WTC11 (cell line): ENCODE measurements around the gene DNAH17. TPM values are rescaled to one million over a fixed set of nuclear protein-coding genes. Genes with fewer than 3 reads are reported as not detected.

Source experiments
- ATAC-seq: fragments of 200-7000 bp; cut with Tn5 transposase; 2 replicates; pipeline ENCODE4 v1.10.0; 2021; ENCODE audit warnings: mild to moderate bottlenecking, moderate library complexity
- CTCF ChIA-PET: fragments of 300-600 bp; sonication (Branson Sonifier 250); formaldehyde crosslinking; loops from one replicate; lab custom pipeline; 2021; ENCODE audit warnings: antibody characterized with exemption; lab: Charles Lee
- POLR2A ChIA-PET: fragments of 350-600 bp; sonication (Branson Sonifier 250); formaldehyde crosslinking; loops from one replicate; lab custom pipeline; 2021; ENCODE audit warnings: antibody characterized with exemption; lab: Charles Lee
- DNase-seq: peaks from one replicate; pipeline ENCODE4 v3.0.0; 2021; ENCODE audit warnings: low spot score
- H3K27ac Mint-ChIP-seq: 2 replicates; pipeline ENCODE4 v1.8.0; 2021; ENCODE audit warnings: mixed read lengths
- H3K27me3 Mint-ChIP-seq: 2 replicates; pipeline ENCODE4 v1.8.0; 2021; ENCODE audit warnings: low read depth, mild to moderate bottlenecking, moderate library complexity, mixed read lengths
- H3K36me3 Mint-ChIP-seq: 2 replicates; pipeline ENCODE4 v1.8.0; 2021; ENCODE audit warnings: mixed read lengths
- H3K4me1 Mint-ChIP-seq: 2 replicates; pipeline ENCODE4 v1.8.0; 2022; ENCODE audit warnings: mixed read lengths
- H3K4me3 Mint-ChIP-seq: 2 replicates; pipeline ENCODE4 v1.8.0; 2021; ENCODE audit warnings: mild to moderate bottlenecking, moderate library complexity, mixed read lengths
- H3K9me3 Mint-ChIP-seq: 2 replicates; pipeline ENCODE4 v1.8.0; 2021; ENCODE audit warnings: mixed read lengths
- CREB1 ChIP-seq: sonication (generic); formaldehyde crosslinking; IDR thresholded peaks from 2 replicates; pipeline ENCODE4 v1.8.0; 2023; ENCODE audit warnings: mild to moderate bottlenecking, missing genetic modification reagents
- CTCF ChIP-seq: fragments of 200-600 bp; IDR thresholded peaks from 2 replicates; pipeline ENCODE4 v1.8.0; 2022; ENCODE audit warnings: antibody characterized with exemption
- GABPB1 ChIP-seq: sonication (generic); formaldehyde crosslinking; IDR thresholded peaks from 2 replicates; pipeline ENCODE4 v1.8.1; 2023; ENCODE audit warnings: mild to moderate bottlenecking, missing genetic modification reagents
- JAZF1 ChIP-seq: fragments of 250-450 bp; sonication (Bioruptor Pico); IDR thresholded peaks from 2 replicates; pipeline ENCODE4 v1.9.0; 2021; ENCODE audit warnings: moderate library complexity, mild to moderate bottlenecking, inconsistent platforms
- JUN ChIP-seq: sonication (generic); formaldehyde crosslinking; IDR thresholded peaks from 2 replicates; pipeline ENCODE4 v1.8.0; 2023; ENCODE audit warnings: mild to moderate bottlenecking, missing genetic modification reagents
- KAT7 ChIP-seq: sonication (generic); formaldehyde crosslinking; IDR thresholded peaks from 2 replicates; pipeline ENCODE4 v1.8.1; 2023; ENCODE audit warnings: missing genetic modification reagents, mild to moderate bottlenecking, borderline replicate concordance
- MLX ChIP-seq: sonication (generic); formaldehyde crosslinking; IDR thresholded peaks from 2 replicates; pipeline ENCODE4 v1.8.1; 2023; ENCODE audit warnings: mild to moderate bottlenecking, missing genetic modification reagents, moderate library complexity
- NFATC4 ChIP-seq: fragments of 250-450 bp; sonication (Bioruptor Pico); IDR thresholded peaks from 2 replicates; pipeline ENCODE4 v1.9.0; 2021; ENCODE audit warnings: mild to moderate bottlenecking
- NR1H2 ChIP-seq: sonication (generic); formaldehyde crosslinking; IDR thresholded peaks from 2 replicates; pipeline ENCODE4 v1.9.0; 2021; ENCODE audit warnings: mild to moderate bottlenecking, moderate library complexity, missing genetic modification reagents
- OVOL2 ChIP-seq: fragments of 250-450 bp; sonication (Bioruptor Pico); IDR thresholded peaks from 2 replicates; pipeline ENCODE4 v1.9.0; 2021; ENCODE audit warnings: mild to moderate bottlenecking, borderline replicate concordance
- PRDM15 ChIP-seq: sonication (generic); formaldehyde crosslinking; IDR thresholded peaks from 2 replicates; pipeline ENCODE4 v1.8.0; 2022; ENCODE audit warnings: missing genetic modification reagents
- PREB ChIP-seq: sonication (generic); formaldehyde crosslinking; IDR thresholded peaks from 2 replicates; pipeline ENCODE4 v1.8.1; 2022; ENCODE audit warnings: mild to moderate bottlenecking, missing genetic modification reagents, moderate library complexity, borderline replicate concordance
- PRRX2 ChIP-seq: fragments of 250-450 bp; sonication (Bioruptor Pico); IDR thresholded peaks from 2 replicates; pipeline ENCODE4 v1.8.0; 2021; ENCODE audit warnings: mild to moderate bottlenecking
- RORB ChIP-seq: fragments of 250-450 bp; sonication (Bioruptor Pico); IDR thresholded peaks from 2 replicates; pipeline ENCODE4 v1.9.0; 2021; ENCODE audit warnings: mild to moderate bottlenecking
- SMAD3 ChIP-seq: sonication (generic); formaldehyde crosslinking; IDR thresholded peaks from 2 replicates; pipeline ENCODE4 v1.8.0; 2022; ENCODE audit warnings: missing genetic modification reagents, mild to moderate bottlenecking, borderline replicate concordance
- TEAD4 ChIP-seq: sonication (generic); formaldehyde crosslinking; IDR thresholded peaks from 2 replicates; pipeline ENCODE4 v1.8.0; 2022; ENCODE audit warnings: mild to moderate bottlenecking, missing genetic modification reagents
- ZNF219 ChIP-seq: sonication (generic); formaldehyde crosslinking; IDR thresholded peaks from 2 replicates; pipeline ENCODE4 v1.8.0; 2023; ENCODE audit warnings: missing genetic modification reagents, mild to moderate bottlenecking, borderline replicate concordance
- ZNF317 ChIP-seq: sonication (generic); formaldehyde crosslinking; IDR thresholded peaks from 2 replicates; pipeline ENCODE4 v1.8.1; 2023; ENCODE audit warnings: low read depth, mild to moderate bottlenecking, moderate library complexity, missing genetic modification reagents, borderline replicate concordance
- ZNF671 ChIP-seq: fragments of 250-450 bp; sonication (Bioruptor Pico); IDR thresholded peaks from 2 replicates; pipeline ENCODE4 v1.8.0; 2021; ENCODE audit warnings: mild to moderate bottlenecking
- ZSCAN18 ChIP-seq: fragments of 250-450 bp; sonication (Bioruptor Pico); IDR thresholded peaks from 2 replicates; pipeline ENCODE4 v2.1.2; 2022; ENCODE audit warnings: mild to moderate bottlenecking, moderate library complexity
- total RNA-seq: library from RNA; stranded (reverse); gene quantifications from 3 replicates; pipeline ENCODE4 v1.2.3, GENCODE V29; 2021
- TF ChIP-seq, protein P1 (sequence below): sonication (generic); formaldehyde crosslinking; IDR thresholded peaks from 2 replicates; pipeline ENCODE4 v1.8.0; 2022; ENCODE audit warnings: mild to moderate bottlenecking, missing genetic modification reagents
- TF ChIP-seq, protein P2 (sequence below): fragments of 250-450 bp; sonication (Bioruptor Pico); IDR thresholded peaks from 2 replicates; pipeline ENCODE4 v1.9.0; 2021; ENCODE audit warnings: mild to moderate bottlenecking
- TF ChIP-seq, protein P3 (sequence below): sonication (generic); formaldehyde crosslinking; IDR thresholded peaks from 2 replicates; pipeline ENCODE4 v1.8.1; 2023; ENCODE audit warnings: mild to moderate bottlenecking, missing genetic modification reagents

The DNAH17 gene
- total RNA-seq, 1 experiment from 2014 or later = 0.87 TPM

DNA sequence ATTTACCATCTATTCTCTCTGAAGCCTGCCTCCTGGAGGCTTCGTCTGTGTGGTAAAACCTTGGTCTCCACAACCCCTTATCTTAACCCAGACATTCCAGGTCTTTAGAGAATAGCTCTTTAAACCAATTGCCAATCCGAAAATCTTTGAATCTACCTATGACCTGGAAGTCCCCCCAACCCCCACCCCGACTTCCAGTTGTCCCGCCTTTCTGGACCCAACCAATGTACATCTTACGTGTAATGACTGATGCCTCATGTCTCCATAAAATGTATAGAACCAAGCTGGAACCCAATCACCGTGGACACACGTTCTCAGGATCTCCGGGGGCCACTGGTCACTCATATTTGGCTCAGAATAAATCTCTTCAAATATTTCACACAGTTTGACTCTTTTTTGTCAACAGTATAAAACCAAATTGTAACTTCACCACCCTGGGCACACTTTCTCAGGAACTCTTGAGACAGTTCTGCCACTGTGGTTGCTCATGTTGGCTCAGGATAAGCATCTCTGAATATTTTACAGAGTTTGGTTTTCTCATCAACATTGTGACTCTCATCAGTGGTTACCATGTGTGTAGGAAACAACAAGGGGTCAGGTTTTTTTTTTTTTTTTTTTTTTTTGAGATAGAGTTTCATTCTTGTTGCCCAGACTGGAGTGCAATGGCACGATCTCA lies 18.1 kb upstream of the DNAH17 start (continued):
- no peak for TF ChIP-seq CTCF
- TF ChIP-seq ZSCAN18 (CRISPR knock-in tag) = no peak
- TF ChIP-seq, protein P1, sequence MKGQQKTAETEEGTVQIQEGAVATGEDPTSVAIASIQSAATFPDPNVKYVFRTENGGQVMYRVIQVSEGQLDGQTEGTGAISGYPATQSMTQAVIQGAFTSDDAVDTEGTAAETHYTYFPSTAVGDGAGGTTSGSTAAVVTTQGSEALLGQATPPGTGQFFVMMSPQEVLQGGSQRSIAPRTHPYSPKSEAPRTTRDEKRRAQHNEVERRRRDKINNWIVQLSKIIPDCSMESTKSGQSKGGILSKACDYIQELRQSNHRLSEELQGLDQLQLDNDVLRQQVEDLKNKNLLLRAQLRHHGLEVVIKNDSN (CRISPR knock-in tag) = no peak
- TF ChIP-seq JUN (CRISPR knock-in tag) = no peak
- TF ChIP-seq, protein P2, sequence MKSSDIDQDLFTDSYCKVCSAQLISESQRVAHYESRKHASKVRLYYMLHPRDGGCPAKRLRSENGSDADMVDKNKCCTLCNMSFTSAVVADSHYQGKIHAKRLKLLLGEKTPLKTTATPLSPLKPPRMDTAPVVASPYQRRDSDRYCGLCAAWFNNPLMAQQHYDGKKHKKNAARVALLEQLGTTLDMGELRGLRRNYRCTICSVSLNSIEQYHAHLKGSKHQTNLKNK (CRISPR knock-in tag) = no peak
- TF ChIP-seq NFATC4 (CRISPR knock-in tag) = no peak
- TF ChIP-seq PRRX2 = no peak
- no peak for TF ChIP-seq ZNF671
- TF ChIP-seq GABPB1 (CRISPR knock-in tag) = no peak
- TF ChIP-seq KAT7 (CRISPR knock-in tag) = no peak
- TF ChIP-seq, all 79 proteins: peak for 0

GRCh38 chr17:78592991-78593329 lies 15.8 kb upstream of the DNAH17 start:
- no peak for TF ChIP-seq TEAD4 (CRISPR knock-in tag)
- Mint-ChIP-seq H3K4me1 (peaks cover 31% of the 10 kb centered on the region), H3K27ac (no peak overlapping the region), H3K27me3 (no peaks in the 10 kb centered on the region), H3K36me3 (no peaks in the 10 kb centered on the region), H3K9me3 (no peaks in the 10 kb centered on the region), H3K4me3 (no peak overlapping the region)
- ATAC-seq (no peak), DNase-seq (no peak)
- POLR2A ChIA-PET = no interaction called here
- CTCF ChIA-PET = interaction anchor here (0.9 kb wide), 1 partner anchor 273 kb away, joined by 3 read pairs; no protein-coding TSS in a partner anchor

DNA sequence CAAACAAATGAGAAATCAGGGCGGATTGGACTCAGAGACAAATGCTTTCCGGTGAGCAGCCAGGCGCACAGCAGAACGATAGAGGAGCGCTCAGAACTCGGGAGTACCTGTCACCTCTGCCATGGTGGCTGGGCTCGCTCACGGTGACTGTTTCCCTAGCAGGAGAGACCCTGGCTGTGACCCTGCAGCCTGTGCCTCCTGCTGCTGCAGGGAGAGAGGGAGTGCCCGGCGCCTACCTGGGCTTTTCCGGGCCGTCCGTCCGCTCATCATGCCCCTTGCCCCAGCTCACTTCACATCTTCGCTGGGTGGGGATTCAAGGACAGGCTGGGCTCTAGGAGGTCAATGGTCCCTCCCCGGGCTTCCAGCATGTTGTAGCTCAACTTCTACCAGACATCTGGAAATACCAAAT lies 14.1 kb upstream of the DNAH17 start:
- DNase-seq = no peak
- ATAC-seq = no peak
- POLR2A ChIA-PET = no interaction called here
- CTCF ChIA-PET = no interaction called here
- H3K27ac Mint-ChIP-seq = no peak overlapping the region
- no peaks in the 10 kb centered on the region for H3K27me3 Mint-ChIP-seq
- no peaks in the 10 kb centered on the region for H3K36me3 Mint-ChIP-seq
- TF ChIP-seq, protein P3, sequence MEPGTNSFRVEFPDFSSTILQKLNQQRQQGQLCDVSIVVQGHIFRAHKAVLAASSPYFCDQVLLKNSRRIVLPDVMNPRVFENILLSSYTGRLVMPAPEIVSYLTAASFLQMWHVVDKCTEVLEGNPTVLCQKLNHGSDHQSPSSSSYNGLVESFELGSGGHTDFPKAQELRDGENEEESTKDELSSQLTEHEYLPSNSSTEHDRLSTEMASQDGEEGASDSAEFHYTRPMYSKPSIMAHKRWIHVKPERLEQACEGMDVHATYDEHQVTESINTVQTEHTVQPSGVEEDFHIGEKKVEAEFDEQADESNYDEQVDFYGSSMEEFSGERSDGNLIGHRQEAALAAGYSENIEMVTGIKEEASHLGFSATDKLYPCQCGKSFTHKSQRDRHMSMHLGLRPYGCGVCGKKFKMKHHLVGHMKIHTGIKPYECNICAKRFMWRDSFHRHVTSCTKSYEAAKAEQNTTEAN (CRISPR knock-in tag) = no peak
- TF ChIP-seq NR1H2 (no peak), PRDM15 (no peak), JUN (CRISPR knock-in tag) (no peak), OVOL2 (CRISPR knock-in tag) (no peak), JAZF1 (CRISPR knock-in tag) (no peak), RORB (CRISPR knock-in tag) (no peak), SMAD3 (CRISPR knock-in tag) (no peak), CREB1 (CRISPR knock-in tag) (no peak), MLX (CRISPR knock-in tag) (no peak), ZNF219 (no peak), ZNF317 (no peak), PREB (no peak)
- TF ChIP-seq, all 79 proteins: peak for 0
- Mint-ChIP-seq H3K9me3 (no peaks in the 10 kb centered on the region), H3K4me1 (peaks cover 19% of the 10 kb centered on the region), H3K4me3 (no peak overlapping the region)
